Measurements from ENCODE around the gene EFCAB8.

EFCAB8 gene

DNA sequence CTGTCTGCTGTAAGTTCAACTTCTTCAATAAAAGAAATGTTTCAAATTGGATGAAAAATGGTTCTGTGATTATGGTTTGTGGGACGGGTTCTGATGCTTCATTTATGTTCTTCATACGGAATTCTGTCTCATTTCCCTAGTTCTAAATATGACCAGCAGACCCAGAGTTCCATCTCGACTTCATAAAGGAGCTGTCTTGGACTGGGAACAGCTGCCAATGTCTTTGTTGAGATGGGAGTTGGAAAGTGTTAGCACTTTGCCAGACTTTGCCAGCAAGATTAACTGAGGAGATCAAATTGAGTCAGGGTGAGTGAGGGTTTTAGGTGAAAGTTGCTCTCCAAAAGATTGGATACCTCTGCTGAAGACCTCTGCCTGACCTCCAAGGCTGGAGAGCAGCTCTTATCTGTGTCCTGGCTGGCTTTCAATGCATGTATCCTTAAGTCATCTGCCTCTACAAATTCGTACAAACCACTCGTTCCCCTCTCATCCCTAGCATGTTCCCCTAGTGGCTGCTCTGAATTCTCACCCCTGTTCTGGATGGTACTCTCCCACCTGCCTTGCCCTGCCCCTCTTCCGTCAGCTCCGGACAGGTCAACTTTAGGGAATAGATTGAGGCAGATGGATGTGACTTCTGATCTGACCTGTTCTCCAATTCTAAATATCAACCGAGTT is at the start of gene EFCAB8:
Gene EFCAB8, plus strand, starts transcription at position 223 of the 672 bp plus-strand sequence. CDS start 4,870 bp downstream, outside the sequence.
- no peak for DNase-seq (ENCODE audit: low read depth)

DNA sequence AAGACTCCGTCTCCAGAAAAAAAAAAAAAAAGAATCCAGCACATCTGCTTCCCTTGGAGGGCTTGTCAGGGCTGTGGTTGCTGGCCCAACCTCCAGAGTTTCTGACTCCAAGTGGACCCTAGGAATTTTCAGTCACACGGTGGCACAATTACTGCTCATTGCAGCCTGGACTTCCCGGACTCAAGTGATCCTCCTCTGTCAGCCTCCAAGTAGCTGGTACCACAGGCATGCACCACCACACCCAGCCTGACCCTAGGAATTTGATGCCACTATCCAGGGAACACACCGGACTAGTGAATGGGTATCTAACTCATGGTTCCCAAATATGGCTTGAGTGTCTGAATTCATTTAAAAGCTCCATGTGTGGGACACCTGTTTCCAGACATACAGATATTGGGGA is 48.8 kb upstream of the EFCAB8 start:
- DNase-seq (ENCODE audit: low read depth) = no peak

- DNase-seq (ENCODE audit: low read depth) = no peak
Measured at GRCh38 chr20:32810941-32811340, 47.8 kb upstream of the EFCAB8 start.

- DNase-seq (ENCODE audit: low read depth) = no peak
Measured at GRCh38 chr20:32811886-32812285, 46.8 kb upstream of the EFCAB8 start.

GRCh38 chr20:32819992-32820697 is 38.6 kb upstream of the EFCAB8 start:
- no peak for DNase-seq (ENCODE audit: low read depth)

DNA sequence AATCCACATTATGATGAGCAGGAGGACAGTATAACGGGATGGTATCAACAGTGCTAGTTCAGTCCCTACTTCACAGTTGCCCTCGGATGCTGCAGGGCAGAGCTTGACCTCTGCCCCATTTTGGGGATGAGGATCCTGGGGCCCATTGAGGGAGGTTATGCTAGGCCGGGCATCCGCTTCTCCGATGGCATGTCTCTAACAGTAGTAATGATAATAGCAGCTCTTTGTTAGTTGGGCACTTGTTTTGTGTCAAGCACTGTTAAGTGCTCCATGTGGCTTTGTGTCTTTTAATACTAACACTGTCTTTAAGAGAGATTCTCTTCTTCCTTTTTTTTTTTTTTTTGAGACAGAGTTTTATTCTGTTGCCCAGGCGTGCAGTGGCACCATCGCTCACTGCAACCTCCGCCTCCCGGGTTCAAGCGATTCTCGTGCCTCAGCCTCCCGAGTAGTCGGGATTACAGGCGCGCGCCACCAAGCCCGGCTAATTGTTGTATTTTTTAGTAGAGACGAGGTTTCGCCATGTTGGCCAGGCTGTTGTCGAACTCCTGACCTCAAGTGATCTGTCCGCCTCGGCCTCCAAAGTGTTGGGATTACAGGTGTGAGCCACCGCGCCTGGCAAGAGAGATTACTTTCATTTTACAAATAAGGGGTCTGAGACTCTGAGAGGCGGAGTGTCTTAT is 37.9 kb upstream of the EFCAB8 start:
- DNase-seq (ENCODE audit: low read depth) = no peak

DNA sequence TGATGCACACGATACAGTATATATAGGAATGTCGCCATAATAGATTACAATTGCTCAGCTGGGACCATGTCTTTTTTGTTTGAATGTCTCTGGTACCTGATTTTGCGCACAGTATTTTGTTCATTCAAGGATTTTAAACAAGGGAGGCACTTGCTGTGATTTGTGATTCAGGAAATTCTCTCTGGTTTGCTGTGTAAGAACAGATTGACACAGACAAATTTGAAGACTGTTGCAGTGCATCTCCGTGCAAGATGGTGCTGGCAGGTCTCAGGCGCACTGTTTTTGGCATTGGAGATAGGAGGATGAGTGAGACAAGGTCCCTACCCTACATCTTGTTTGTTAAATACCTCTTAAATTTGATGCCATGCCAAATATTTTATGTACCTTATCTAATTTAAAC is 36.5 kb upstream of the EFCAB8 start:
- DNase-seq (ENCODE audit: low read depth) = peak; percentile 7

DNA sequence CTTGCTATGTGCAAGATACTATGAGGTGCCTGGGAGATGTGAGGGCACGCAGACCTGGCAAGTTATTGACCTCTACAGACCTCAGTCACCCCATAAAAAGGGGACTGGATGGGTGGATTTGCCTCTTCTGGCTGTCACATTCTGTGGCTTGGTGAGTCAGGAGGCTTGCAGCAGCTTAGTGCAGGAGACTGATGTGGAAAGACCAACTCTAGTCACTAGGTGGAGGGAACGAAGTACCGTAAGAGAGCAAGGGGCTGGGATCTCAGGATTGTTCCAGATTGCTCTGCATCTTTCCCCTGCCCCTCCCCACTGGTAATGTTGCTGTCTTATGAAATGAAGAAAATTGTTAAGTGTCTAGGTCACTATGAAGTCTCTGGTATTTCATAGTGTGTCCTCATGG is 35.6 kb upstream of the EFCAB8 start:
- peak; percentile 86 for DNase-seq (ENCODE audit: low read depth)

- peak; percentile 64 for DNase-seq (ENCODE audit: low read depth)
Measured at GRCh38 chr20:32823737-32824588, 34.8 kb upstream of the EFCAB8 start.

GRCh38 chr20:32828029-32828680 is 30.6 kb upstream of the EFCAB8 start:
- peak; percentile 42 for DNase-seq (ENCODE audit: low read depth)

DNA sequence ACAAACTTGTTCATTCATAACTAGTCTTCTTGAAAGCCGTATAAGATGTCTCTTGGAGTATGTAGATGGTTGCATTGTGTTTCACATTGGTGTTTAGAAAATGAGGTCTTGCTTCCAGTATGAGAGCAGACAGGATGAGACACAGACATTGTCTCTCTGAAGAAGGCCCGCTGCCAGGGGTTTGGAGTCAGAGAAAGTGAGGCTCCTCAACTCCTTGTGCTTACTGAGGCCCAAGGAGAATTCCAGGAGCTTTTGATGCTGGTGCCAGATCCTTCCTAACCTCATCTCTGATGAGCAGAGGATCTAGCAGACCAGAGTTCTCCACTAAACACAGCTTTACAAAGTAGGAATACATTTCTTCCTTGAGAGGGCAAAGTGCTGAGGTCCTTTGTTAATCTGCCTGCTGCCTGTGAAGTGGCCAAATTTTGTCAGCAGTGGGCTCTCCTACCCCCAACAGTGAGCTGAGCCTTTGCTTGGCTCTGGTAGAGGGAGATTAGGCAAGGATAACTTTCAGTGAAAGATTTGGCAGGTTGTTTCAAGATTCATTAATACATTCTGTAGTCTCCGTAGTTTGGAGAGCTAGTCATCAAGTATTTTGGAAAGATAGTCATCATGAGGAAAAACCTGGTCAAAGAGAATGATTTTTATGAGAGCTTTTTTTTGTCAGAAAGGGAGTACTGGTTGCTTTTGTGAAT is 29.3 kb upstream of the EFCAB8 start:
- peak; percentile 32 for DNase-seq (ENCODE audit: low read depth)

- peak; percentile 31 for DNase-seq (ENCODE audit: low read depth)
Measured at GRCh38 chr20:32830437-32830836, 28.3 kb upstream of the EFCAB8 start.

DNA sequence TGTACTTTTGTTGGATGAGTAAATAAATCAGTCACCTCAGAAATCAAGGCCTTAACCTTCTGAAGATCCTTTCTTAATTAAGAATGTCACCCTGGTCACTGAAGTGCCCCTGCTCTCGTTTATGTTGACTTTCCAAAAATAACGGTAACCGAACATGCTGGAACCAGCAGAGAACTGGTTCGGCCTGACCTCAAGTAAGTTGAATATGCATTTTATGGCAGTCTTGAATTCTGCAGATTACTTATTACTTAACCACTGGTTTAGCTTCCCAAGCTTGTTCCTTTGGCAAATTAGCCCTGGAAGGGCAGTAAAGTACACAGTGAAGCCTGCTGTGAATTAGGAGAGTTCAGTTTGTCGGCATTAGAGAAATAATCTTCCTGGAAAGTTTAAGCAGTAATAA is 26.7 kb upstream of the EFCAB8 start:
- DNase-seq (ENCODE audit: low read depth) = no peak

GRCh38 chr20:32832664-32833063 is 26.1 kb upstream of the EFCAB8 start:
- no peak for DNase-seq (ENCODE audit: low read depth)

GRCh38 chr20:32834972-32835371 is 23.8 kb upstream of the EFCAB8 start:
- no peak for DNase-seq (ENCODE audit: low read depth)

- no peak for DNase-seq (ENCODE audit: low read depth)
Measured at GRCh38 chr20:32837157-32837556, 21.6 kb upstream of the EFCAB8 start.

DNA sequence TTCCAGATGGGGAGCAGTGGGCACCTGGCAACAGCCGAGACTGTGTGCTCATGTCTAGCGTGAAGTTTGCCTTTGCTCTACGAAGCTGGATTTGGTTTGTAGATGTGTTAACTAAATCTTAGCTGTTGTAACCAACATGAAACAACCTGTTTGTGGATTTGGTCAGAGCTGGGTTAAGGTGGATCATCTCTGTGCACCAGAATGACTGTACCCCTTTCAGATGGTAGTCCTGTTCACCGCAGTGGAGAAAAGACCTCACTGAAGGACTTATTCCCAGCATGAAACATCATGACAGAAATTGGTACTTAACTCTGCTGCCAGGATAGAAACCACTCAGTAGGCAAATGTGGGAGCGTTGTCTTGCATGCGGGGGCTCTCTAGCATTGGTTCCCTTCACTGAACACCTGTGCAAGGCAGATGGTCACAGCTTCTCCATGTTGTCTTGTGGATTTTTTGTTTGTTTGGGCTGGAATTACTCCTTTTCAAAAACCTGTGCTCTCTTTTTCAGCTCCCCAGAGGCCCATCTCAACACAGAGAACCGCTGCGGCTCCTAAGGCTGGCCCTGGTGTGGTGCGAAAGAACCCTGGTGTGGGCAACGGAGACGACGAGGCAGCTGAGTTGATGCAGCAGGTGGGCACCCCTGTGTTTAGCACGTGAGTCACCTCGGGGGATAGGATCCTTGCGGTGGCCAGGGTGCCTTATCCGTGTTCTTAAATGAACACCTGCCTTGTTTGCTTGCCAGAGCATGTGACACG is 19.3 kb upstream of the EFCAB8 start:
- DNase-seq (ENCODE audit: low read depth) = no peak

- DNase-seq (ENCODE audit: low read depth) = no peak
Measured at GRCh38 chr20:32839982-32840285, 18.8 kb upstream of the EFCAB8 start.

DNA sequence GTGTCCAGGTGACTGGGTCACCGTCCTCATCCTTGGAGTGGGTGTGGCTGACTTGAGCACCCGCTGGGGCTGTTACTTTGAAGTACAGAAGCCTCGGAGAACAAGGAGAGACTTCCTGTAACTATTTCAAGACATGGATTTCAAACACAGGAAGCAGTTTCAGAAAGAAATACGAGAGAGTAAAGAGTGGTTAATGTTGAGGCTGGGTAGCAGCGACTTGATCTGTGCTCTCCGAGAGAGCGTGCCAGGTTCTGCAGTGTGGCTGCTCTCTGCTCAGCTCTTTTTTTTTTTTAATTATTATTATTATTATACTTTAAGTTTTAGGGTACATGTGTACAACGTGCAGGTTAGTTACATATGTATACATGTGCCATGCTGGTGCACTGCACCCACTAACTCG is 17.5 kb upstream of the EFCAB8 start:
- DNase-seq (ENCODE audit: low read depth) = no peak

- no peak for DNase-seq (ENCODE audit: low read depth)
Measured at GRCh38 chr20:32841632-32842031, 17.1 kb upstream of the EFCAB8 start.
